GM13976 (cell line): Measurements from ENCODE around the gene NT5C2.
A peak's percentile ranks its signal among the peaks of the same experiment; 100 is the strongest.

Experiments used
- DNase-seq: peaks from one replicate; pipeline ENCODE4 v3.0.0; 2012; ENCODE audit warnings: low spot score
- CTCF ChIP-seq: IDR thresholded peaks from 2 replicates; pipeline ENCODE4 v1.5.1; 2012; ENCODE audit warnings: borderline replicate concordance, mild to moderate bottlenecking; ENCODE audit not compliant: insufficient read depth; ENCODE audit errors: extremely low read depth, missing control alignments, control extremely low read depth
- in situ Hi-C: fragments of 300-500 bp; cut with MboI; formaldehyde crosslinking; loops from one replicate; pipeline ENCODE4 v1.12.0; 2022; ENCODE audit warnings: low sequenced_read_pairs, mixed read lengths, inconsistent platforms; ENCODE audit not compliant: unreplicated experiment

NT5C2 gene

GRCh38 chr10:103193107-103193819, at the start of gene NT5C2:
TSS of gene NT5C2 (minus strand) at chr10:103193272. CDS start at chr10:103174958, 18,314 bp downstream.
- peak; percentile 89 for DNase-seq
- in situ Hi-C loops, result no loop called here
- no peak for TF ChIP-seq CTCF

DNA sequence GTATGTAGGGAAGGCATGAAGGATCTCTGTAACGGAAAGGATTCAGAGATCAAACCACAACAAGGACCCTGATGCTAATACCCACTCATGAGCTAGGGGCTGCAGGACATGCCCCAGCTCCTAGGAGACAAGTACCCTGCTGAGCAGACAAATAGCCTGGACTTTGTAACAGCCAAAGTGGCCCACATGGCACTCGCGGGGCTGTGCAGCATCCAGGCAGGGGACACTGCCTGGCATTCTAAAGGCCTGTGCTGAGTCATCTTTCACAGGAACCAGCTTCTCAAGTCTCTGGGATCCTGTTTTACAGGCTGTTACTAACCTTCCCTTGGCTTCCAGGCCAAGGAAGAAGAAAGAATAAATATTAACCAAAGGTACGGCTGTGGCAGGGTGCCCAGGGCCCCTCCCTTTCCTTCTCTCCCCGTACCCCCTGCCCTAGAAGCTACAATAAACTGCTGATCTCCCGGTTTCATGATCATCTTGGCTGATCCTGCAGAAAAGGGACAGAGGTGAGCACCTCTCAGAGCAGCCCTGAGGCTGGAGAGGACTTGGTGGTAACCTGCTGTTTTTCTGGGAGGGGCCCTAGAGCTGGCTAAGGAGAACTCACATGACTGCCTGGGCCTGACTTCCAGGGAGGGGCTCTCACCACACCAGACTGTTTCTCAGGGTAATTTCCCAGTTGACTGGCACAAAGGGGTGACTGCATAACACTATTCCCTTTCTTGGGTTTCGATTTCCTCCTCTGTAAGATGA, 48.4 kb upstream of the NT5C2 start:
- TF ChIP-seq CTCF, result no peak
- in situ Hi-C loops, result no loop called here
- DNase-seq, result no peak

- peak; percentile 8 for TF ChIP-seq CTCF
- in situ Hi-C loops, result loop anchor here (10.0 kb wide), 1 partner anchor 324 kb away; the partner anchor contains the start of gene CNNM2
- DNase-seq, result no peak
Observed at GRCh38 chr10:103238506-103239252, 45.6 kb upstream of the NT5C2 start.

GRCh38 chr10:103235775-103236174, 42.7 kb upstream of the NT5C2 start:
- no peak for DNase-seq
- TF ChIP-seq CTCF, result no peak
- in situ Hi-C loops, result loop anchor here (10.0 kb wide), 1 partner anchor 321 kb away; the partner anchor contains the start of gene CNNM2

DNA sequence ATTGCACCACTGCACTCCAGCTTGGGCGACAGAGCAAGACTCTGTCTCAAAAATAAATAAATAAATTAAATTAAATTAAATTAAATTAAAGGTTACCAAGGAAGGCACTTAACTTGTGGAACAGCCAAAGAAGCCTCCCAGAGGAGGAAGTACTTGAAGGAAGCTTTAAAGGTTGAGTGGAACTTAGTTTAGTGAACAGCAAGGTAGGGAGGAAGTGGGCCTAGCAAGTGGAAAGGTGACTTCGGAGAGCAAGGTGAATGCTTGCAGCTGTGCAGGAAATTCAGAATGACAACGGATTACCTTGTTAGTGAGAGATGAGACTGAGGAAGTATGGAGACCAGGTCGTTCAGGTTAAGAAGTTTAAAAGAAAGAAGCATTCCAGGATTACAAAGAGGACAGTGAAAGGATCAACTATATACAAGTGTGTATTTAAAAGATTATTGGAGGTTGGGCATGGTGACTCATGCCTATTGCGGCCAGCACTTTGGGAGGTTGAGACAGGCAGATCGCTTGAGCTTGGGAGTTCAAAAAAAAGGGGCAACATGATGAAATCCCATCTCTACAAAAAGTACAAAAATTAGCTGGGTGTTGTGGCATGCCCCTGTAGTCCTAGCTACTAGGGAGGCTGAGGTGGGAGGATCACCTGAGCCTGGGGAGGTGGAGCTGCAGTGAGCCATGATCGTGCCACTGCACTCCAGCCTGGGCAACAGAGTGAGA, 39.9 kb upstream of the NT5C2 start:
- no peak for DNase-seq
- TF ChIP-seq CTCF, result no peak
- in situ Hi-C loops, result loop anchor here (10.0 kb wide), 1 partner anchor 318 kb away; the partner anchor contains the start of gene CNNM2
